HUES48 (cell line): Measurements from ENCODE around the gene SMAD7.

Source experiments
- H3K27ac ChIP-seq: one replicate; pipeline ENCODE4 v1.7.0; 2013; ENCODE audit warnings: low read depth, low read length, inconsistent platforms
- H3K27me3 ChIP-seq: 2 replicates; pipeline ENCODE4 v1.6.1; 2013; ENCODE audit warnings: mild to moderate bottlenecking, low read length; ENCODE audit not compliant: control insufficient read depth, insufficient read depth
- H3K36me3 ChIP-seq: 2 replicates; pipeline ENCODE4 v1.6.1; 2013; ENCODE audit warnings: low read length; ENCODE audit not compliant: control insufficient read depth, insufficient read depth
- H3K4me1 ChIP-seq: 2 replicates; pipeline ENCODE4 v1.6.1; 2013; ENCODE audit warnings: mild to moderate bottlenecking, low read length; ENCODE audit not compliant: control insufficient read depth, insufficient read depth
- H3K4me3 ChIP-seq: 2 replicates; pipeline ENCODE4 v1.5.1; 2013; ENCODE audit warnings: mild to moderate bottlenecking, low read depth, low read length
- H3K9ac ChIP-seq: 2 replicates; pipeline ENCODE4 v1.6.1; 2013; ENCODE audit warnings: mild to moderate bottlenecking, low read depth, low read length, moderate library complexity
- H3K9me3 ChIP-seq: 2 replicates; pipeline ENCODE4 v1.6.1; 2013; ENCODE audit warnings: low read length; ENCODE audit not compliant: control insufficient read depth, insufficient read depth

The SMAD7 gene

GRCh38 chr18:48904091-48904490 lies 46.7 kb downstream of the SMAD7 start:
- Histone ChIP-seq H3K9me3 (no peaks in the 10 kb centered on the region), H3K4me1 (no peaks in the 10 kb centered on the region), H3K36me3 (no peaks in the 10 kb centered on the region), H3K9ac (no peak overlapping the region), H3K27me3 (no peaks in the 10 kb centered on the region), H3K4me3 (no peak overlapping the region), H3K27ac (no peak overlapping the region)

GRCh38 chr18:48902856-48903601 lies 47.7 kb downstream of the SMAD7 start:
- Histone ChIP-seq H3K4me3 (no peak overlapping the region), H3K27ac (no peak overlapping the region), H3K4me1 (no peaks in the 10 kb centered on the region), H3K27me3 (no peaks in the 10 kb centered on the region), H3K9ac (no peak overlapping the region), H3K36me3 (no peaks in the 10 kb centered on the region), H3K9me3 (no peaks in the 10 kb centered on the region)

GRCh38 chr18:48902023-48902855 lies 48.5 kb downstream of the SMAD7 start:
- H3K36me3 ChIP-seq, result no peaks in the 10 kb centered on the region
- no peak overlapping the region for H3K9ac ChIP-seq
- H3K4me1 ChIP-seq, result no peaks in the 10 kb centered on the region
- no peak overlapping the region for H3K4me3 ChIP-seq
- no peaks in the 10 kb centered on the region for H3K9me3 ChIP-seq
- H3K27ac ChIP-seq, result no peak overlapping the region
- no peaks in the 10 kb centered on the region for H3K27me3 ChIP-seq

GRCh38 chr18:48901145-48902022 lies 49.4 kb downstream of the SMAD7 start:
- Histone ChIP-seq H3K9ac (no peak overlapping the region), H3K9me3 (no peaks in the 10 kb centered on the region), H3K27ac (no peak overlapping the region), H3K4me1 (no peaks in the 10 kb centered on the region), H3K4me3 (no peak overlapping the region), H3K36me3 (no peaks in the 10 kb centered on the region), H3K27me3 (no peaks in the 10 kb centered on the region)

- Histone ChIP-seq H3K27me3 (no peaks in the 10 kb centered on the region), H3K27ac (no peak overlapping the region), H3K4me1 (no peaks in the 10 kb centered on the region), H3K4me3 (no peak overlapping the region), H3K36me3 (no peaks in the 10 kb centered on the region), H3K9me3 (no peaks in the 10 kb centered on the region), H3K9ac (no peak overlapping the region)
Observed at GRCh38 chr18:48900469-48900868, 50.3 kb downstream of the SMAD7 start.

GRCh38 chr18:48899558-48900174 lies 51.1 kb downstream of the SMAD7 start:
- Histone ChIP-seq H3K4me3 (no peak overlapping the region), H3K9me3 (no peaks in the 10 kb centered on the region), H3K9ac (no peak overlapping the region), H3K27ac (no peak overlapping the region), H3K36me3 (no peaks in the 10 kb centered on the region), H3K4me1 (no peaks in the 10 kb centered on the region), H3K27me3 (no peaks in the 10 kb centered on the region)

GRCh38 chr18:48898521-48898920 lies 52.2 kb downstream of the SMAD7 start:
- Histone ChIP-seq H3K27ac (no peak overlapping the region), H3K36me3 (no peaks in the 10 kb centered on the region), H3K4me3 (no peak overlapping the region), H3K27me3 (no peaks in the 10 kb centered on the region), H3K9me3 (no peaks in the 10 kb centered on the region), H3K4me1 (no peaks in the 10 kb centered on the region), H3K9ac (no peak overlapping the region)

GRCh38 chr18:48897531-48897930 lies 53.2 kb downstream of the SMAD7 start:
- no peaks in the 10 kb centered on the region for H3K4me1 ChIP-seq
- no peaks in the 10 kb centered on the region for H3K27me3 ChIP-seq
- no peaks in the 10 kb centered on the region for H3K9me3 ChIP-seq
- no peak overlapping the region for H3K27ac ChIP-seq
- no peaks in the 10 kb centered on the region for H3K36me3 ChIP-seq
- no peak overlapping the region for H3K4me3 ChIP-seq
- H3K9ac ChIP-seq, result no peak overlapping the region

- Histone ChIP-seq H3K36me3 (no peaks in the 10 kb centered on the region), H3K9me3 (no peaks in the 10 kb centered on the region), H3K27me3 (no peaks in the 10 kb centered on the region), H3K4me3 (no peak overlapping the region), H3K4me1 (no peaks in the 10 kb centered on the region), H3K9ac (no peak overlapping the region), H3K27ac (no peak overlapping the region)
Observed at GRCh38 chr18:48896875-48897511, 53.8 kb downstream of the SMAD7 start.

- no peak overlapping the region for H3K4me3 ChIP-seq
- H3K36me3 ChIP-seq, result no peaks in the 10 kb centered on the region
- H3K9me3 ChIP-seq, result no peaks in the 10 kb centered on the region
- H3K27me3 ChIP-seq, result no peaks in the 10 kb centered on the region
- no peak overlapping the region for H3K9ac ChIP-seq
- no peaks in the 10 kb centered on the region for H3K4me1 ChIP-seq
- no peak overlapping the region for H3K27ac ChIP-seq
Observed at GRCh38 chr18:48896326-48896874, 54.4 kb downstream of the SMAD7 start.
